ENCODE data around the gene C11orf24. TPM values are rescaled to one million over a fixed set of nuclear protein-coding genes. Genes with fewer than 3 reads are reported as not detected.
A peak's percentile ranks its signal among the peaks of the same experiment; 100 is the strongest.

Gene C11orf24
- total RNA-seq, 2 experiments from 2014 or later, result 38.0 to 40.7 TPM

DNA sequence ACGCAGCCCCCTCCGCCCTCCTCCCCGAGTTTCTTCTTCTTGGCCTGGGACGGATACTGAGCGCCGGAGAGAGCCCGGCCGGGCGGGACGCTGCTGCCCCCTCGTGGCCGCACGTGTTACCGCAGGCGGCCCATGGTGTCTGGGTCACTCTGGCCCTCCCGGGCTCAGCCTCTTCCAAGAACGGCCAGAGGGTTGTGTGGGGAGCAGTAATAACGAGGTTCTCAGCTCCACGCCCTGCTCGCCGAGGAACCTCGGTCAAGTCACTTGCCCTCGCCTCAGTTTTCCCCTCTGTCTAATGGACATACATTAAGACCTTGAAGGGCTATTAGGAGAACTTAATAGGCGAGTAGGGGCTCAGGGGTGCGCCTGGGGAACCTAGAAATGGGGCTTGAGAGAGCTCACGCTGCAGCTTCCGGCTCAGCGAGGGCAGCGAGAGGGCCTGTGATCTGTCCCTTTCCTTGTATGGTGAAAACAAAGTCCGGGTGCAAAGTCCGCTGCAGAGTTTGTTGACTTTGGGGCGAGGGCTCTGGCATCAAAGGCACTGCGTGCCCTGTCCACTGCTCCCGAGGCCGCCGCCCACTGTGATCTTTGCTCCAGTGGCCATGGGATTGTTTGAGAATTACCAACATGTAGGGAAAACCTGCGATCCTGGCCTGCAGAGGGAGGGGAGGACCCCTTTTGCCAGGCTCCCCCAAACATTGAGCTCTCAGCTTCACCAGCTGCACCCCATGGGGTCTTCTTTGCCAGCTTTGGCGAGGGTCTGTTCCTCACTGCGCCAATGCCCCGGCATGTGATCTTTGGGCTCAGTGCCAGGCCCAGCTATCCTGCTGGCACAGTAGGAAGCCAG is 26.3 kb upstream of the C11orf24 start:
- H3K36me3 Mint-ChIP-seq (ENCODE audit: low read depth), result no peaks in the 10 kb centered on the region
- intact Hi-C loops (cut with micrococcal nuclease), result loop anchor here (1.0 kb wide), 1 partner anchor 41 kb away; no protein-coding TSS in a partner anchor
- DNase-seq, result peak; percentile 79
- ATAC-seq, result peak; percentile 99
- H3K9me3 Mint-ChIP-seq, result no peaks in the 10 kb centered on the region
- TF ChIP-seq, protein P1, sequence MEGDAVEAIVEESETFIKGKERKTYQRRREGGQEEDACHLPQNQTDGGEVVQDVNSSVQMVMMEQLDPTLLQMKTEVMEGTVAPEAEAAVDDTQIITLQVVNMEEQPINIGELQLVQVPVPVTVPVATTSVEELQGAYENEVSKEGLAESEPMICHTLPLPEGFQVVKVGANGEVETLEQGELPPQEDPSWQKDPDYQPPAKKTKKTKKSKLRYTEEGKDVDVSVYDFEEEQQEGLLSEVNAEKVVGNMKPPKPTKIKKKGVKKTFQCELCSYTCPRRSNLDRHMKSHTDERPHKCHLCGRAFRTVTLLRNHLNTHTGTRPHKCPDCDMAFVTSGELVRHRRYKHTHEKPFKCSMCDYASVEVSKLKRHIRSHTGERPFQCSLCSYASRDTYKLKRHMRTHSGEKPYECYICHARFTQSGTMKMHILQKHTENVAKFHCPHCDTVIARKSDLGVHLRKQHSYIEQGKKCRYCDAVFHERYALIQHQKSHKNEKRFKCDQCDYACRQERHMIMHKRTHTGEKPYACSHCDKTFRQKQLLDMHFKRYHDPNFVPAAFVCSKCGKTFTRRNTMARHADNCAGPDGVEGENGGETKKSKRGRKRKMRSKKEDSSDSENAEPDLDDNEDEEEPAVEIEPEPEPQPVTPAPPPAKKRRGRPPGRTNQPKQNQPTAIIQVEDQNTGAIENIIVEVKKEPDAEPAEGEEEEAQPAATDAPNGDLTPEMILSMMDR (IDR thresholded peaks at IDR 0.05), result peak; percentile 94
- H3K27me3 Mint-ChIP-seq, result no peaks in the 10 kb centered on the region
- POLR2A ChIA-PET, result interaction anchor here (0.8 to 2.1 kb wide), 5 partner anchors 15 to 166 kb away, joined by 3 to 5 read pairs (median 3); partner anchors contain the start of gene C11orf24
- no peaks in the 10 kb centered on the region for H3K4me1 Mint-ChIP-seq (ENCODE audit: low read depth)
- no peak overlapping the region for H3K27ac Mint-ChIP-seq
- CTCF ChIA-PET, result interaction anchor here (0.6 to 6.5 kb wide), 22 partner anchors 10 to 539 kb away, joined by 3 to 224 read pairs (median 4); partner anchors contain the start of gene C11orf24
- H3K4me3 Mint-ChIP-seq, result no peak overlapping the region

DNA sequence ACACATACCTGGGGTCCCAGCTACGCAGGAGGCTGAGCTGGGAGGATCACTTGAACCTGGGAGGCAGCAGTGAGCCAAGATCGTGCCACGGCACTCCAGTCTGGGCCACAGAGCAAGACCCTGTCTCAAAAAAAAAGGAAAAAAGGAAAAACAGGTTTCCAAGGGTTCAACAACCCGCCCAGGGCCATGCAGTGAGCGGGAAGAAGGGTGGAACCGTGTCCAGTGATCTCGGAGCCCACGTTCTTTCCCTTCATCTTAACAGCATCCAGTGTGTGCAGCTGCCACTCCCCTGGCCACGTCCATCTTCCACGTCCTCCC is 25.7 kb upstream of the C11orf24 start:
- Mint-ChIP-seq H3K4me3 (no peak overlapping the region), H3K36me3 (ENCODE audit: low read depth) (no peaks in the 10 kb centered on the region), H3K9me3 (no peaks in the 10 kb centered on the region), H3K27ac (no peak overlapping the region), H3K27me3 (no peaks in the 10 kb centered on the region), H3K4me1 (ENCODE audit: low read depth) (no peaks in the 10 kb centered on the region)
- TF ChIP-seq, protein P1 (IDR thresholded peaks at IDR 0.05), result no peak
- intact Hi-C loops (cut with micrococcal nuclease), result loop anchor here (1.0 kb wide), 1 partner anchor 40 kb away; no protein-coding TSS in a partner anchor
- ChIA-PET POLR2A (interaction anchor here (0.9 to 1.2 kb wide), 3 partner anchors 27 to 166 kb away, joined by 3 to 4 read pairs (median 4); no protein-coding TSS in a partner anchor), CTCF (interaction anchor here (0.6 to 6.5 kb wide), 16 partner anchors 9 to 540 kb away, joined by 3 to 224 read pairs (median 9); partner anchors contain the start of gene C11orf24)
- ATAC-seq (no peak), DNase-seq (no peak)

DNA sequence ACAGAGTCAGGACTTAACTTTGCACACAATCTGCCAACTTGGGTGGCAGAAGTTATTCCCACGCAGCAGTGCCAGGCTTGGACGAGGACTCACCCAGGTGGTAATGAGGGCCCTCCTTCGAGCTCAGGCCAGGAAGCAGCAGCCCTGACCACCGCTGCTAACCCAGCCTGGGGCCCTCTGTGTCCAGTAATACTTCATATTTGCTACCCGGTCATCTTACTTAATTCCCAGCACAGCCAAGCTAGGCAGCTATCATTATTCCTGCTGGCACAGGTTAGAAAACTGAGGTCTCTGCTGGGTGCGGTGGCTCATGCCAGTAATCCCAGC is 25.2 kb upstream of the C11orf24 start:
- no peaks in the 10 kb centered on the region for H3K27me3 Mint-ChIP-seq
- TF ChIP-seq, protein P1 (IDR thresholded peaks at IDR 0.05), result no peak
- ChIA-PET CTCF (interaction anchor here (0.6 to 6.5 kb wide), 15 partner anchors 9 to 540 kb away, joined by 3 to 224 read pairs (median 10); partner anchors contain the start of gene C11orf24), POLR2A (interaction anchor here (0.8 to 1.2 kb wide), 4 partner anchors 23 to 167 kb away, joined by 3 to 4 read pairs (median 4); no protein-coding TSS in a partner anchor)
- no peak overlapping the region for H3K4me3 Mint-ChIP-seq
- ATAC-seq (no peak), DNase-seq (no peak)
- H3K4me1 Mint-ChIP-seq (ENCODE audit: low read depth), result no peaks in the 10 kb centered on the region
- H3K36me3 Mint-ChIP-seq (ENCODE audit: low read depth), result no peaks in the 10 kb centered on the region
- no peaks in the 10 kb centered on the region for H3K9me3 Mint-ChIP-seq
- intact Hi-C loops (cut with micrococcal nuclease), result loop anchor here (1.0 kb wide), 1 partner anchor 40 kb away; no protein-coding TSS in a partner anchor
- H3K27ac Mint-ChIP-seq, result no peak overlapping the region

DNA sequence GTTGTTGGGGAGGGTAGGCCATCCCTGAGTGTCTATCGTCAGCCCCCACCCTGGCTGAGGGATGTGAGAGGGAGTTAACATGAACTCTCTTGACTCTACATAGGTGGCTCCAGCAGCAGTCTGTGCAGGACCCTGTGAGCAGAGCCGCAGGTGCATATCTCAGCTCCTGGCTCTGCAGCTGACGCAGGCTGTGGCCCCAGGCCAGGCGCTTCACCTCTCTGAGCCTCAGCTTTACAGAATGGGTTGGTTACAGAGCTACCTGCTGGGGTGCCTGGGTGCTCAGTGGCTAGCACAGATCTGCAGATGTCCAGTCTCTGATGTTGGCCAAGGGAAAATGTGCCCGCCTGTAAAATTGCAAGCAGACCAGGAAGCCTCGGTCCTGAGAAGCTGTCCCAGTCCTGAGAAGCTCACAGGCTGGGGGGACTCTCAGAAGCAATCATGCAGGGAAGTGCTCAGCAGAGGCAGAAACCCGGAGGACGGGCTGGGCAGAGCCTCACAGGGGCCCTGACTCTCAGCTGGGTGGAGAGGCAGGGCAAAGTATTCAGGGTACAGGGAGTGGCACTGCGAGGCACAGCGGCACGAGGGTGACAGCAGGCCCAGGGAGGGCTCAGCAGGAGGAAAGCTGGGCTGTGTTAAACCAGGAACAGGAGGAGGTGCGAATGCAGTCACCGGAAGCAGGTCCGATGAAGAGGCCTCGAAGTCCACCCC is 24.7 kb upstream of the C11orf24 start:
- DNase-seq, result no peak
- ChIA-PET POLR2A (interaction anchor here (0.8 to 1.2 kb wide), 3 partner anchors 22 to 39 kb away, joined by 3 to 4 read pairs (median 4); no protein-coding TSS in a partner anchor), CTCF (interaction anchor here (0.7 to 6.5 kb wide), 14 partner anchors 8 to 112 kb away, joined by 3 to 224 read pairs (median 12); partner anchors contain the start of gene C11orf24)
- Mint-ChIP-seq H3K27ac (no peak overlapping the region), H3K27me3 (no peaks in the 10 kb centered on the region), H3K4me3 (no peak overlapping the region), H3K9me3 (no peaks in the 10 kb centered on the region), H3K4me1 (ENCODE audit: low read depth) (no peaks in the 10 kb centered on the region), H3K36me3 (ENCODE audit: low read depth) (no peaks in the 10 kb centered on the region)
- no peak for ATAC-seq
- TF ChIP-seq, protein P1 (IDR thresholded peaks at IDR 0.05), result no peak
- intact Hi-C loops (cut with micrococcal nuclease), result loop anchor here (1.0 kb wide), 1 partner anchor 39 kb away; no protein-coding TSS in a partner anchor

All from activated CD8-positive, alpha-beta T cell treated with anti-CD3 and anti-CD28 coated beads for 36 hours (primary cell).